ENCODE data around the gene RPL3.

The RPL3 gene

DNA sequence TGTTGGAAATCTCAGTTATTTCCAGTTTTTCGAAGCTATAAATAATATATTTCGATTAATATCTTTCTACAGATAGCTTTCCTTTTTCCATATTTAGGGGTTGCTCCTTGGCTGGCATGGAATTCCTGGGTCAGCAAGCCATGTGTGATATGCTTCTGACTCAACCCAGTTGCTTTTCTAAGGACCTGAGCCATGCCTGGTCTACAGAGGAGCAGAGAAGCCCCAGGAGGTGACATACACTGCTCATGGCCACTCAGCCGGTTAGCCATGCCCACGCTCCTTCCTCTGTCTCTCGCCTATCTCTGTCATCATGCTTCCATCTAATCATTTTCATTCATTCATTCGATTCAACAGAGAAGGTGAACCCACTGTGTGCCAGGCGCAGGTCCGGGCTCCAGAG is 51.4 kb downstream of the RPL3 start:
- Mint-ChIP-seq H3K27ac (no peak overlapping the region), H3K4me3 (no peak overlapping the region), H3K27me3 (peaks cover 5% of the 10 kb centered on the region), H3K4me1 (peaks cover 2% of the 10 kb centered on the region), H3K9me3 (no peaks in the 10 kb centered on the region), H3K36me3 (peaks cover 1% of the 10 kb centered on the region)
- no peak for DNase-seq (ENCODE audit: low spot score in 2 of 2)
- no peak for ATAC-seq (ENCODE audit: low read depth)

GRCh38 chr22:39266398-39267030 is 52.9 kb downstream of the RPL3 start:
- H3K36me3 Mint-ChIP-seq = peaks cover 4% of the 10 kb centered on the region
- H3K27me3 Mint-ChIP-seq = peaks cover 10% of the 10 kb centered on the region
- DNase-seq (ENCODE audit: low spot score in 2 of 2) (no peak), ATAC-seq (ENCODE audit: low read depth) (peak; percentile 57)
- H3K4me1 Mint-ChIP-seq = peaks cover 2% of the 10 kb centered on the region
- no peak overlapping the region for H3K4me3 Mint-ChIP-seq
- H3K9me3 Mint-ChIP-seq = peaks cover 6% of the 10 kb centered on the region
- no peak overlapping the region for H3K27ac Mint-ChIP-seq

DNA sequence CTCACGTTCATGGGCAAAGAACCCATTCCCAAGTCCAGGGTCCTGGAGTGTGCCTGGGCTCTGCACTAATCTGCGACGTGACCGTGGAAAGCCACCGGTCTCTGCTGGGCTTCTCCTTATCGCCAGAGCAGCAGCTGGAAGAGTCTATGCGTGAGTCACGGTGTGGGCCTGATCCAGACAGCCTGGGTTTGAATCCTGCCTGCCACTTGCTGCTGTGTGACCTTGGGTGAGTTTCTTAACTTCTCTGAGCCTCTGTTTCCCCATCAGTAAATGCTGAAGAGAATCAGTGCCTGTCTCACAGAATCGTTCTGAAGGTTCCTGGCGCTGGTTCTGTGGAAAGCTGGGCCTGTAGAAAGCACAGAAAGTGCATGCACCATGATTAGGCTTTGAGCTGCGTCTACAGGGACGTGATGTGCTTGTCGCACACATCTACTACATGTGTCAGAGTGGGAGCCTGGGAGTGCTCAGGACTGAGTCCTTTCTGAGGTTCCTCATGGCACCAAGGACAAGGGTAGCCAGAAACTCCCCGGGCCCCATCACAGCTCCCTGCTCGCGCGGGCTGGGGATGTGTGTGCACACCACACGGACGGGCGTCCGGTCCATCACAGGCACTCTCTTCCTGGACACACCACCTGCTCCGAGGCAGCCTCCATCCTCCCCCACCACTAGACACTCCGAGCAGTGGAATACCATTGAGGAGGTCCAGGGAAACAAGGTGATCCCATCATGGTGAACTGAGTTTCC is 54.1 kb downstream of the RPL3 start:
- H3K9me3 Mint-ChIP-seq = peaks cover 8% of the 10 kb centered on the region
- no peak for DNase-seq (ENCODE audit: low spot score in 2 of 2)
- ATAC-seq (ENCODE audit: low read depth) = no peak
- no peak overlapping the region for H3K27ac Mint-ChIP-seq
- H3K27me3 Mint-ChIP-seq = peaks cover 12% of the 10 kb centered on the region
- peaks cover 4% of the 10 kb centered on the region for H3K36me3 Mint-ChIP-seq
- H3K4me1 Mint-ChIP-seq = peaks cover 2% of the 10 kb centered on the region
- H3K4me3 Mint-ChIP-seq = no peak overlapping the region

GRCh38 chr22:39264349-39265038 is 54.9 kb downstream of the RPL3 start:
- H3K27ac Mint-ChIP-seq = no peak overlapping the region
- H3K27me3 Mint-ChIP-seq = peaks cover 14% of the 10 kb centered on the region
- H3K9me3 Mint-ChIP-seq = peaks cover 8% of the 10 kb centered on the region
- peaks cover 4% of the 10 kb centered on the region for H3K36me3 Mint-ChIP-seq
- peaks cover 2% of the 10 kb centered on the region for H3K4me1 Mint-ChIP-seq
- no peak overlapping the region for H3K4me3 Mint-ChIP-seq
- ATAC-seq (ENCODE audit: low read depth) = no peak
- DNase-seq (ENCODE audit: low spot score in 2 of 2) = no peak

DNA sequence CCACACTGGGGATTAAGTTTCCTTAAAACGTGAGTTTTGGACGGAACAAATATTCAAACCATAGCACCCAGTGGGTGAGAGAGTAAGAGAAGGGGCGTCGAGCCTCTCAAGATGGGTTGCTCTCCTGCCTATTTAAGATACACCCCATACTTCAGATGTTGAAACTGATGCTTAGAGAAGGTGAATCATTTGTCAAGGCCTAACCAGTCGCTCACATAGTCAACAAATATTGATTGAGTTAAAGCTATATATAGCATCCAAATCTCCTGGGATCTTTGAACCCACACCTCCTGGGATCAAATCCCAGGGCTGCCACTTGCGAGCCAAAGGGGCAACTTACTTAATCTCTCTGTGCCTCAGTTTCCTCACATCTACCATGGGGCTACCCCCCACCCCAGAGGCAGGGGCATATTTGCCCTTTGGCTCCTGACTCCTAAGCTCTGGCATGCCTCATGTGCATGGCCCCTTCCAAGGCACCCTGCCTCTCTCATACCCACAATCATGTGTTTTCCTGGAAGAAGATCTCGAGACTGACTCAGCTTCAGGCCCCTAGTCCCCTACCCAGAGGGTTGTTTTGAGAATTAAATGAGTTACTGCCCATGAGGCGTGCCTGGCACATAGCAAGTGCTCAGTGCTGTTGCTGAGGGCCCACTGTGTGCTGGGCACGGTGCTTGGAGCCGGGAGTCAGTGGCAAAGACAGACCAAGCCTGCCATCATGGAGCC is 55.6 kb downstream of the RPL3 start:
- peaks cover 2% of the 10 kb centered on the region for H3K4me1 Mint-ChIP-seq
- ATAC-seq (ENCODE audit: low read depth) (no peak), DNase-seq (ENCODE audit: low spot score in 2 of 2) (no peak)
- H3K36me3 Mint-ChIP-seq = peaks cover 4% of the 10 kb centered on the region
- H3K4me3 Mint-ChIP-seq = no peak overlapping the region
- H3K27ac Mint-ChIP-seq = no peak overlapping the region
- peaks cover 8% of the 10 kb centered on the region for H3K9me3 Mint-ChIP-seq
- H3K27me3 Mint-ChIP-seq = peaks cover 14% of the 10 kb centered on the region
